Measurements from ENCODE around the gene ANTXR1.

DNA sequence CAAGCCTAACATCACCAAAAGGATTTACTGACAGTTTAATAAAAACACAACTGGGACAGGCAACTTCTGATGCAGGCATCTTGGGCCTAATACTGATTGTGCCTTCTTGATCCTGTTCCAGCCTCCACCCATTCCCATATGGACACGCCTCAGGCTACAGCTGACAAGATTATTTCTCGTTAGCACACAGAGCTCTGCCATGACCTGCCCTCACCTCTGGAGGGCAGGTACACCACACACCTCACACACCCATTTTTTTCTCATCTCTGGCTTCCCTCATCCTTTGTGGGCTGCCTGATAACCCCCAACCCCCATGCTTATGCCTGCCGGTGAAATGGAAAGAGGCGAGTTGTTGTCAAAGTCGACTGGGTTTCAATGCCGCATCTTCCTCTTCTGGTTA lies 147.0 kb downstream of the ANTXR1 start:
- TF ChIP-seq, protein P1, sequence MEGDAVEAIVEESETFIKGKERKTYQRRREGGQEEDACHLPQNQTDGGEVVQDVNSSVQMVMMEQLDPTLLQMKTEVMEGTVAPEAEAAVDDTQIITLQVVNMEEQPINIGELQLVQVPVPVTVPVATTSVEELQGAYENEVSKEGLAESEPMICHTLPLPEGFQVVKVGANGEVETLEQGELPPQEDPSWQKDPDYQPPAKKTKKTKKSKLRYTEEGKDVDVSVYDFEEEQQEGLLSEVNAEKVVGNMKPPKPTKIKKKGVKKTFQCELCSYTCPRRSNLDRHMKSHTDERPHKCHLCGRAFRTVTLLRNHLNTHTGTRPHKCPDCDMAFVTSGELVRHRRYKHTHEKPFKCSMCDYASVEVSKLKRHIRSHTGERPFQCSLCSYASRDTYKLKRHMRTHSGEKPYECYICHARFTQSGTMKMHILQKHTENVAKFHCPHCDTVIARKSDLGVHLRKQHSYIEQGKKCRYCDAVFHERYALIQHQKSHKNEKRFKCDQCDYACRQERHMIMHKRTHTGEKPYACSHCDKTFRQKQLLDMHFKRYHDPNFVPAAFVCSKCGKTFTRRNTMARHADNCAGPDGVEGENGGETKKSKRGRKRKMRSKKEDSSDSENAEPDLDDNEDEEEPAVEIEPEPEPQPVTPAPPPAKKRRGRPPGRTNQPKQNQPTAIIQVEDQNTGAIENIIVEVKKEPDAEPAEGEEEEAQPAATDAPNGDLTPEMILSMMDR (conservative IDR thresholded peaks at IDR 0.05): no peak
- TF ChIP-seq EZH2 (IDR thresholded peaks at IDR 0.05; ENCODE audit: low read depth): no peak
